Activated naive CD8-positive, alpha-beta T cell treated with anti-CD3 and anti-CD28 coated beads for 36 hours (primary cell): ENCODE measurements around the gene HAUS7. TPM values are rescaled to one million over a fixed set of nuclear protein-coding genes. Genes with fewer than 3 reads are reported as not detected.

Experiments used
- DNase-seq: peaks from one replicate; pipeline ENCODE4 v3.0.0; 2021
- H3K27ac Mint-ChIP-seq: one replicate; pipeline ENCODE4 v1.8.0; 2022; ENCODE audit warnings: mild to moderate bottlenecking, moderate library complexity, mixed read lengths
- H3K27me3 Mint-ChIP-seq: one replicate; pipeline ENCODE4 v1.8.0; 2022; ENCODE audit warnings: mild to moderate bottlenecking, mixed read lengths
- H3K36me3 Mint-ChIP-seq: one replicate; pipeline ENCODE4 v1.8.0; 2021; ENCODE audit warnings: mild to moderate bottlenecking, mixed read lengths
- H3K4me1 Mint-ChIP-seq: one replicate; pipeline ENCODE4 v1.8.0; 2021; ENCODE audit warnings: mixed read lengths
- H3K4me3 Mint-ChIP-seq: one replicate; pipeline ENCODE4 v1.8.0; 2022; ENCODE audit warnings: mild to moderate bottlenecking, moderate library complexity, mixed read lengths
- H3K9me3 Mint-ChIP-seq: one replicate; pipeline ENCODE4 v1.8.0; 2022; ENCODE audit warnings: mixed read lengths
- total RNA-seq, 2 experiments: library from RNA; stranded (reverse); gene quantifications; one replicate each; pipeline ENCODE4 v1.2.3, GENCODE V29; 2021

HAUS7 gene
- total RNA-seq, 2 experiments from 2014 or later, result 66.4 to 67.2 TPM

GRCh38 chrX:153491918-153492317 is 21.5 kb upstream of the HAUS7 start:
- Mint-ChIP-seq H3K4me1 (no peaks in the 10 kb centered on the region), H3K4me3 (no peak overlapping the region), H3K27ac (no peak overlapping the region), H3K9me3 (no peaks in the 10 kb centered on the region), H3K27me3 (peaks cover 5% of the 10 kb centered on the region), H3K36me3 (no peaks in the 10 kb centered on the region)
- DNase-seq, result no peak

GRCh38 chrX:153491351-153491914 is 21.1 kb upstream of the HAUS7 start:
- no peak for DNase-seq
- Mint-ChIP-seq H3K27ac (no peak overlapping the region), H3K9me3 (no peaks in the 10 kb centered on the region), H3K4me1 (no peaks in the 10 kb centered on the region), H3K27me3 (peaks cover 5% of the 10 kb centered on the region), H3K36me3 (no peaks in the 10 kb centered on the region), H3K4me3 (no peak overlapping the region)

- Mint-ChIP-seq H3K9me3 (no peaks in the 10 kb centered on the region), H3K4me3 (no peak overlapping the region), H3K27ac (no peak overlapping the region), H3K4me1 (no peaks in the 10 kb centered on the region), H3K36me3 (no peaks in the 10 kb centered on the region), H3K27me3 (peaks cover 5% of the 10 kb centered on the region)
- no peak for DNase-seq
These were observed 20.0 kb upstream of the HAUS7 start for GRCh38 chrX:153490217-153490930.

GRCh38 chrX:153488231-153488914 is 18.0 kb upstream of the HAUS7 start:
- DNase-seq, result no peak
- Mint-ChIP-seq H3K27me3 (no peaks in the 10 kb centered on the region), H3K4me3 (no peak overlapping the region), H3K27ac (no peak overlapping the region), H3K36me3 (no peaks in the 10 kb centered on the region), H3K9me3 (no peaks in the 10 kb centered on the region), H3K4me1 (no peaks in the 10 kb centered on the region)

- H3K27me3 Mint-ChIP-seq, result no peaks in the 10 kb centered on the region
- H3K4me3 Mint-ChIP-seq, result no peak overlapping the region
- DNase-seq, result no peak
- H3K9me3 Mint-ChIP-seq, result no peaks in the 10 kb centered on the region
- no peaks in the 10 kb centered on the region for H3K4me1 Mint-ChIP-seq
- H3K27ac Mint-ChIP-seq, result no peak overlapping the region
- H3K36me3 Mint-ChIP-seq, result no peaks in the 10 kb centered on the region
These were observed 17.3 kb upstream of the HAUS7 start for GRCh38 chrX:153487590-153488071.

- Mint-ChIP-seq H3K4me3 (no peak overlapping the region), H3K4me1 (no peaks in the 10 kb centered on the region), H3K9me3 (no peaks in the 10 kb centered on the region), H3K27ac (no peak overlapping the region), H3K27me3 (no peaks in the 10 kb centered on the region), H3K36me3 (no peaks in the 10 kb centered on the region)
- DNase-seq, result no peak
These were observed 15.8 kb upstream of the HAUS7 start for GRCh38 chrX:153486171-153486570.

- Mint-ChIP-seq H3K27ac (no peak overlapping the region), H3K4me1 (no peaks in the 10 kb centered on the region), H3K9me3 (no peaks in the 10 kb centered on the region), H3K36me3 (no peaks in the 10 kb centered on the region), H3K27me3 (no peaks in the 10 kb centered on the region), H3K4me3 (no peak overlapping the region)
- no peak for DNase-seq
These were observed 15.2 kb upstream of the HAUS7 start for GRCh38 chrX:153485396-153486080.

- Mint-ChIP-seq H3K4me1 (no peaks in the 10 kb centered on the region), H3K27ac (no peak overlapping the region), H3K36me3 (no peaks in the 10 kb centered on the region), H3K27me3 (no peaks in the 10 kb centered on the region), H3K4me3 (no peak overlapping the region), H3K9me3 (no peaks in the 10 kb centered on the region)
- DNase-seq, result no peak
These were observed 12.1 kb upstream of the HAUS7 start for GRCh38 chrX:153482376-153483015.

GRCh38 chrX:153481043-153481442 is 10.7 kb upstream of the HAUS7 start:
- H3K27me3 Mint-ChIP-seq, result no peaks in the 10 kb centered on the region
- H3K9me3 Mint-ChIP-seq, result no peaks in the 10 kb centered on the region
- no peak for DNase-seq
- no peaks in the 10 kb centered on the region for H3K36me3 Mint-ChIP-seq
- H3K27ac Mint-ChIP-seq, result no peak overlapping the region
- no peak overlapping the region for H3K4me3 Mint-ChIP-seq
- H3K4me1 Mint-ChIP-seq, result no peaks in the 10 kb centered on the region

- Mint-ChIP-seq H3K9me3 (no peaks in the 10 kb centered on the region), H3K4me1 (no peaks in the 10 kb centered on the region), H3K4me3 (no peak overlapping the region), H3K27me3 (no peaks in the 10 kb centered on the region), H3K27ac (no peak overlapping the region), H3K36me3 (no peaks in the 10 kb centered on the region)
- DNase-seq, result no peak
These were observed 8.4 kb upstream of the HAUS7 start for GRCh38 chrX:153478746-153479145.

GRCh38 chrX:153477901-153478300 is 7.5 kb upstream of the HAUS7 start:
- Mint-ChIP-seq H3K4me1 (no peaks in the 10 kb centered on the region), H3K36me3 (no peaks in the 10 kb centered on the region), H3K27ac (no peak overlapping the region), H3K27me3 (no peaks in the 10 kb centered on the region), H3K4me3 (no peak overlapping the region), H3K9me3 (no peaks in the 10 kb centered on the region)
- no peak for DNase-seq

GRCh38 chrX:153477364-153477857 is 7.0 kb upstream of the HAUS7 start:
- no peak for DNase-seq
- Mint-ChIP-seq H3K9me3 (no peaks in the 10 kb centered on the region), H3K27me3 (no peaks in the 10 kb centered on the region), H3K27ac (no peak overlapping the region), H3K36me3 (no peaks in the 10 kb centered on the region), H3K4me1 (no peaks in the 10 kb centered on the region), H3K4me3 (no peak overlapping the region)

- no peak overlapping the region for H3K4me3 Mint-ChIP-seq
- no peaks in the 10 kb centered on the region for H3K4me1 Mint-ChIP-seq
- no peak for DNase-seq
- no peak overlapping the region for H3K27ac Mint-ChIP-seq
- H3K36me3 Mint-ChIP-seq, result no peaks in the 10 kb centered on the region
- no peaks in the 10 kb centered on the region for H3K9me3 Mint-ChIP-seq
- H3K27me3 Mint-ChIP-seq, result no peaks in the 10 kb centered on the region
These were observed 6.4 kb upstream of the HAUS7 start for GRCh38 chrX:153476666-153477363.

- H3K27ac Mint-ChIP-seq, result no peak overlapping the region
- no peak for DNase-seq
- H3K4me3 Mint-ChIP-seq, result no peak overlapping the region
- H3K27me3 Mint-ChIP-seq, result no peaks in the 10 kb centered on the region
- H3K9me3 Mint-ChIP-seq, result no peaks in the 10 kb centered on the region
- no peaks in the 10 kb centered on the region for H3K36me3 Mint-ChIP-seq
- no peaks in the 10 kb centered on the region for H3K4me1 Mint-ChIP-seq
These were observed 5.4 kb upstream of the HAUS7 start for GRCh38 chrX:153475751-153476281.
